Lower leg skin (tissue), 4 donors: Measurements from ENCODE around the gene RPL7L1. TPM values are rescaled to one million over a fixed set of nuclear protein-coding genes. Genes with fewer than 3 reads are reported as not detected.

ENCODE experiments used
- DNase-seq, 2 donors: peaks; one replicate each; pipeline ENCODE4 v3.0.0-alpha.2; 2019; ENCODE audit warnings: low spot score in 2 of 2
- H3K4me3 ChIP-seq: fragments of 200-600 bp; sonication (generic); 2 replicates; pipeline ENCODE4 v1.5.1; 2017; ENCODE audit warnings: mild to moderate bottlenecking, low read depth; ENCODE audit not compliant: poor library complexity, severe bottlenecking
- POLR2A ChIP-seq, 2 donors: fragments of 450-650 bp; IDR thresholded peaks; one replicate each; pipeline ENCODE4 v1.6.1; 2016 to 2017; ENCODE audit warnings: antibody characterized with exemption in 2 of 2, mild to moderate bottlenecking in 1 of 2, moderate library complexity in 1 of 2
- WGBS, 2 donors: methylation state at CpG; one replicate each; pipeline ENCODE4 v1.1.5; 2018; 5-methylcytosine and 5-hydroxymethylcytosine counted together
- intact Hi-C: fragments of 100-400 bp; cut with DNase I; formaldehyde crosslinking; loops from one replicate; pipeline ENCODE4 v1.15.0; 2023; ENCODE audit warnings: low total_unique reads
- total RNA-seq, 4 donors: library from RNA; depleted of rRNA; stranded (reverse); fragments of >200 nt; gene quantifications; one replicate each; pipeline ENCODE4 v1.1.0, GENCODE V29; 2016
- TF ChIP-seq, protein P1 (sequence below), 3 donors: fragments of 450-650 bp; IDR thresholded peaks; one replicate each; pipeline ENCODE4 v1.5.1; 2016; ENCODE audit warnings: antibody characterized with exemption in 3 of 3, mild to moderate bottlenecking in 3 of 3, moderate library complexity in 2 of 3

RPL7L1 gene
- 10 to 100 TPM; 73.4 to 95.9 (median 80.9) TPM for total RNA-seq

DNA sequence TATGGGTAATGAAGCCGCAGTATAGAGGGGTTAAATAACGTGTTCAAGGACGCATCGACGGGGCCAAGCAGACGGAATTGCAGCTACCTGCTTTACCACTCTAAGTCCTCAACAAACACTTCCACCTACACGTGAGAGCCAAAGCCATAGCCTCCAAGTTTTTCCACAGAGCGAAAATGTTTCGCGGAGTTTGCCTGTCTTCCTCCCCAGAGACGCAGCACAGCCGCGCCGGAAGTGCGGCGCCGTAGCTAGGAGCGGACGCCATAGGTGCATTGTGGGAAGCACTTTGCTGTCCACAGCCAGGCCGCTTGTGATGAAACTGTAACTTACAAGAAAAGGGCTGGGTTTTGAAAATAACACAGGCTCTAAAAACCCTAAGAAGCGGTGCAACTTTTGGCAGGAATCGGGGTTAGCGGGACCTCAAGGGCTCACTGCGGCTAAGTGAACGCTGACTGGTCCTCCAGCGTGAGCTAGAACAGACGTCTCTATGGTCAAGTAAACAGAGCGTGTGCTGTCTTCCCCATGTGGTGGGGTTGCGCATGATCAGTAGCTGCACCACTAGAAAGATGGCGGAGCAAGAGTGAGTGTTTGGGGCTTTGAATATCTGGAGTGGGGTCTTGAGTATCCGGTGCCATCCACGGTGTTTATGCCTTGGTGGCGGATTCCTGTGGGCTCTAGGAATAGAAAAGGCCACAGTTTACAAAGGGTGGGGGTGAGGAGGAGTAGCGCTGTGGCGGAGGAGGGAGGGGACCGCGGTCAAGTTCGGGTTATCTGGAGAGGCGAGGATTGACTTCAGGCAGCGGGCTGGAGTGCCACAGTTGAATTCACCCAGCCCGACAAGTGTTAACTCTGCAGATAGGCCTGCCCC lies at the start of gene RPL7L1:
TSS of gene RPL7L1 (plus strand) at position 245 of the 868 bp plus-strand sequence. CDS start at position 540, 295 bp downstream.
- intact Hi-C loops, result loop anchor here (10.0 kb wide), 1 partner anchor 145 kb away; no protein-coding TSS in a partner anchor
- peak in 1 of 2 donors; percentile 7 for TF ChIP-seq POLR2A (IDR thresholded peaks at IDR 0.05)
- TF ChIP-seq, protein P1, sequence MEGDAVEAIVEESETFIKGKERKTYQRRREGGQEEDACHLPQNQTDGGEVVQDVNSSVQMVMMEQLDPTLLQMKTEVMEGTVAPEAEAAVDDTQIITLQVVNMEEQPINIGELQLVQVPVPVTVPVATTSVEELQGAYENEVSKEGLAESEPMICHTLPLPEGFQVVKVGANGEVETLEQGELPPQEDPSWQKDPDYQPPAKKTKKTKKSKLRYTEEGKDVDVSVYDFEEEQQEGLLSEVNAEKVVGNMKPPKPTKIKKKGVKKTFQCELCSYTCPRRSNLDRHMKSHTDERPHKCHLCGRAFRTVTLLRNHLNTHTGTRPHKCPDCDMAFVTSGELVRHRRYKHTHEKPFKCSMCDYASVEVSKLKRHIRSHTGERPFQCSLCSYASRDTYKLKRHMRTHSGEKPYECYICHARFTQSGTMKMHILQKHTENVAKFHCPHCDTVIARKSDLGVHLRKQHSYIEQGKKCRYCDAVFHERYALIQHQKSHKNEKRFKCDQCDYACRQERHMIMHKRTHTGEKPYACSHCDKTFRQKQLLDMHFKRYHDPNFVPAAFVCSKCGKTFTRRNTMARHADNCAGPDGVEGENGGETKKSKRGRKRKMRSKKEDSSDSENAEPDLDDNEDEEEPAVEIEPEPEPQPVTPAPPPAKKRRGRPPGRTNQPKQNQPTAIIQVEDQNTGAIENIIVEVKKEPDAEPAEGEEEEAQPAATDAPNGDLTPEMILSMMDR (IDR thresholded peaks at IDR 0.05), result no peak
- WGBS, 2 donors, result 0 to 1% methylated on average over 41 of the region's 41 CpGs
- peak within 1 kb of the TSS; percentile 64 for H3K4me3 ChIP-seq
- peak; percentile 83 to 94 for DNase-seq

DNA sequence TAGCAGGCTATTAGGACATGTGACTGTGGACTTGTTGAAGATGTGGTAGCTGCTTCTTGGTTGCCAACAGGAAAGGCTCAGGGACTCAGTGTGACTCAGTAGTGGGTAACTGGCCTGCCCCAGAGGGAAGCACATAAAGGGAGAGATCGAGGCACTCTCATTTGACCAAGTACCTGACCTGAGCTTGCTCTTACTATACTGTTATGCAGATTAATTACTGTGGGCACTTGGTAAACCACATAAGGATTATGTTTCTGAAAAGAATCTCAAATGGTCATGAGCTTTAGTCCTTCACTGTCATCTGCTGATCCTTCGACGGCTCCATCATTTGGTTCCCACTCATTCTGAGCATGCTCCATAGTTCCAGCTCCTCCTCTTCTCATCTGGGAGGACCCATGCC lies 48.2 kb upstream of the RPL7L1 start:
- no peak for TF ChIP-seq POLR2A (IDR thresholded peaks at IDR 0.05)
- TF ChIP-seq, protein P1 (IDR thresholded peaks at IDR 0.05), result no peak
- WGBS, 2 donors, result 89 to 90% methylated on average over 3 of the region's 3 CpGs
- peak in 1 of 2 donors; percentile 15 for DNase-seq
- no peak overlapping the region for H3K4me3 ChIP-seq
- intact Hi-C loops, result no loop called here

DNA sequence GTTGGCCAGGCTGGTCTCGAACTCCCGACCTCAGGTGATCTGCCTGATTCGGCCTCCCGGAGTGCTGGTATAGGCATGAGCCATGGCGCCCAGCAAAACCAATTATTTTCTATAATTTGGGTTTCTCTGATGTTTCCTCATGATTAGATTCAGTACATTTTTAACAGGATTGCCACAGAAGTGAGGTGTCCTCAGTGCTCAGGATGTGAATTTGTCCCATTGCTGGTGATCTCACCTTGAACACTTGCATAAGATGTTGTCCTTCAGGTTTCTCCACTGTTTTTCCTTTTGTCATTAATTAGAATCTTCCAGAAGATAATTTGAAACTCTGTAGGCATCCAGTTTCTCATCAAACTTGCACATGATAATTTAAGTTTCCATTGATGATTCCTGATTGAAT lies 45.4 kb upstream of the RPL7L1 start:
- intact Hi-C loops, result no loop called here
- H3K4me3 ChIP-seq, result no peak overlapping the region
- peak in 1 of 2 donors; percentile 13 for DNase-seq
- WGBS, 2 donors, result 94 to 96% methylated on average over 5 of the region's 5 CpGs
- TF ChIP-seq, protein P1 (IDR thresholded peaks at IDR 0.05), result no peak
- TF ChIP-seq POLR2A (IDR thresholded peaks at IDR 0.05), result no peak

GRCh38 chr6:42841844-42842584 lies 37.4 kb upstream of the RPL7L1 start:
- intact Hi-C loops, result no loop called here
- no peak overlapping the region for H3K4me3 ChIP-seq
- no peak for DNase-seq
- 81 to 84% methylated on average over 6 of the region's 6 CpGs for WGBS, 2 donors
- TF ChIP-seq POLR2A (IDR thresholded peaks at IDR 0.05), result no peak
- TF ChIP-seq, protein P1 (IDR thresholded peaks at IDR 0.05), result no peak

GRCh38 chr6:42845327-42845694 lies 34.1 kb upstream of the RPL7L1 start:
- DNase-seq, result no peak
- TF ChIP-seq, protein P1 (IDR thresholded peaks at IDR 0.05), result no peak
- no peak for TF ChIP-seq POLR2A (IDR thresholded peaks at IDR 0.05)
- 99 to 100% methylated on average over 6 of the region's 6 CpGs for WGBS, 2 donors
- H3K4me3 ChIP-seq, result no peak overlapping the region
- intact Hi-C loops, result no loop called here
